ENCODE measurements around the gene GPR155.

GRCh38 chr2:174454566-174454965 lies 32.3 kb downstream of the GPR155 start:
- TF ChIP-seq ZNF644 (tag; IDR thresholded peaks at IDR 0.05; ENCODE audit: low read depth) (no peak), SMC3 (conservative IDR thresholded peaks at IDR 0.05; ENCODE audit: insufficient read depth, low read depth, low read length) (no peak), JUN (IDR thresholded peaks at IDR 0.05; ENCODE audit: borderline replicate concordance, low read depth, low read length) (no peak), JUN (CRISPR knock-in tag; IDR thresholded peaks at IDR 0.05; ENCODE audit: borderline replicate concordance) (no peak), CEBPB (tag; IDR thresholded peaks at IDR 0.05) (no peak), JUNB (CRISPR knock-in tag; conservative IDR thresholded peaks at IDR 0.05) (no peak), KLF13 (tag; IDR thresholded peaks at IDR 0.05; ENCODE audit: borderline replicate concordance, low read depth) (no peak), RNF2 (IDR thresholded peaks at IDR 0.05) (no peak), ZNF146 (CRISPR knock-in tag; IDR thresholded peaks at IDR 0.05; ENCODE audit: unreplicated experiment) (no peak)
- TF ChIP-seq, protein P1, sequence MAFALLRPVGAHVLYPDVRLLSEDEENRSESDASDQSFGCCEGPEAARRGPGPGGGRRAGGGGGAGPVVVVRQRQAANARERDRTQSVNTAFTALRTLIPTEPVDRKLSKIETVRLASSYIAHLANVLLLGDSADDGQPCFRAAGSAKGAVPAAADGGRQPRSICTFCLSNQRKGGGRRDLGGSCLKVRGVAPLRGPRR (CRISPR knock-in tag; IDR thresholded peaks at IDR 0.05) = no peak

Measured in K562 (cell line).